ENCODE data around the gene CYP4Z1. TPM values are rescaled to one million over a fixed set of nuclear protein-coding genes. Genes with fewer than 3 reads are reported as not detected.
"Not testable (repeated sequence)": the region's sequence is repeated elsewhere in the genome, so short reads cannot be mapped to it uniquely, and the experiment has no call there.

Gene CYP4Z1
- total RNA-seq, 2 donors from 2014 or later: 0.20 to 0.31 TPM

DNA sequence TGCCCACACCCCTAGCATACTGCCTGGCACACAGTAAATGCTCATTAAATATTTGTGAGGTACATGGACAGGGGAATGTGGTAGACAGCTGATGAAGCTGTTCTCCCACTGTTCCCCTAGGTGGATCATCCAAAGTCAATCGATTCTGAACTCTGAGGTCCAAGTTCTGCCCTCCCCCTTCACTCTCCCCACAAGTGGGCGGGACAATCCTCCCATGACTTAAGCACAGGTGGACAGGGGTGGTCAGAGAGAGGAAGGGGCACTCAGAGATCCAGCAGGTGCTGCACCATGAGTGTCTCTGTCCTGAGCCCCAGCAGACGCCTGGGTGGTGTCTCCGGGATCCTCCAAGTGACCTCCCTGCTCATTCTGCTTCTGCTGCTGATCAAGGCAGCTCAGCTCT is 70.2 kb downstream of the CYP4Z1 start, which contains the start of gene CYP4A22:
CYP4A22 (plus strand) TSS at position 244 of the 400 bp plus-strand sequence; CDS start at position 289, 45 bp downstream.
- H3K9me3 ChIP-seq (ENCODE audit: control insufficient read depth, low read length): no peaks in the 10 kb centered on the region
- H3K4me1 Mint-ChIP-seq: peaks cover 25% of the 10 kb centered on the region
- no peaks in the 10 kb centered on the region for H3K36me3 ChIP-seq (ENCODE audit: control insufficient read depth, insufficient read depth, low read length)
- H3K27ac Mint-ChIP-seq: no peak within 1 kb of the TSS
- no peaks in the 10 kb centered on the region for H3K36me3 Mint-ChIP-seq (ENCODE audit: low read depth)
- H3K4me3 ChIP-seq (ENCODE audit: low read length): no peak within 1 kb of the TSS
- no peaks in the 10 kb centered on the region for H3K9me3 Mint-ChIP-seq
- H3K27me3 Mint-ChIP-seq (ENCODE audit: insufficient read depth): peaks cover 2% of the 10 kb centered on the region
- peaks cover 13% of the 10 kb centered on the region for H3K4me1 ChIP-seq (ENCODE audit: control insufficient read depth, insufficient read depth, low read length)
- TF ChIP-seq, protein P1, sequence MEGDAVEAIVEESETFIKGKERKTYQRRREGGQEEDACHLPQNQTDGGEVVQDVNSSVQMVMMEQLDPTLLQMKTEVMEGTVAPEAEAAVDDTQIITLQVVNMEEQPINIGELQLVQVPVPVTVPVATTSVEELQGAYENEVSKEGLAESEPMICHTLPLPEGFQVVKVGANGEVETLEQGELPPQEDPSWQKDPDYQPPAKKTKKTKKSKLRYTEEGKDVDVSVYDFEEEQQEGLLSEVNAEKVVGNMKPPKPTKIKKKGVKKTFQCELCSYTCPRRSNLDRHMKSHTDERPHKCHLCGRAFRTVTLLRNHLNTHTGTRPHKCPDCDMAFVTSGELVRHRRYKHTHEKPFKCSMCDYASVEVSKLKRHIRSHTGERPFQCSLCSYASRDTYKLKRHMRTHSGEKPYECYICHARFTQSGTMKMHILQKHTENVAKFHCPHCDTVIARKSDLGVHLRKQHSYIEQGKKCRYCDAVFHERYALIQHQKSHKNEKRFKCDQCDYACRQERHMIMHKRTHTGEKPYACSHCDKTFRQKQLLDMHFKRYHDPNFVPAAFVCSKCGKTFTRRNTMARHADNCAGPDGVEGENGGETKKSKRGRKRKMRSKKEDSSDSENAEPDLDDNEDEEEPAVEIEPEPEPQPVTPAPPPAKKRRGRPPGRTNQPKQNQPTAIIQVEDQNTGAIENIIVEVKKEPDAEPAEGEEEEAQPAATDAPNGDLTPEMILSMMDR (conservative IDR thresholded peaks at IDR 0.05): no peak
- H3K9ac ChIP-seq (ENCODE audit: extremely low read depth, low read length, poor library complexity, severe bottlenecking): no peak within 1 kb of the TSS
- DNase-seq: no peak
- WGBS, 2 experiments (ENCODE audit: insufficient coverage in 1 of 2, insufficient read length in 1 of 2): 90 to 98% methylated on average over 2 to 4 of the region's 4 CpGs
- no peak within 1 kb of the TSS for H3K27ac ChIP-seq (ENCODE audit: low read depth, low read length)
- H3K27me3 ChIP-seq (ENCODE audit: control insufficient read depth, insufficient read depth, low read length, poor library complexity, severe bottlenecking): no peaks in the 10 kb centered on the region
- H3K4me3 Mint-ChIP-seq: no peak within 1 kb of the TSS

DNA sequence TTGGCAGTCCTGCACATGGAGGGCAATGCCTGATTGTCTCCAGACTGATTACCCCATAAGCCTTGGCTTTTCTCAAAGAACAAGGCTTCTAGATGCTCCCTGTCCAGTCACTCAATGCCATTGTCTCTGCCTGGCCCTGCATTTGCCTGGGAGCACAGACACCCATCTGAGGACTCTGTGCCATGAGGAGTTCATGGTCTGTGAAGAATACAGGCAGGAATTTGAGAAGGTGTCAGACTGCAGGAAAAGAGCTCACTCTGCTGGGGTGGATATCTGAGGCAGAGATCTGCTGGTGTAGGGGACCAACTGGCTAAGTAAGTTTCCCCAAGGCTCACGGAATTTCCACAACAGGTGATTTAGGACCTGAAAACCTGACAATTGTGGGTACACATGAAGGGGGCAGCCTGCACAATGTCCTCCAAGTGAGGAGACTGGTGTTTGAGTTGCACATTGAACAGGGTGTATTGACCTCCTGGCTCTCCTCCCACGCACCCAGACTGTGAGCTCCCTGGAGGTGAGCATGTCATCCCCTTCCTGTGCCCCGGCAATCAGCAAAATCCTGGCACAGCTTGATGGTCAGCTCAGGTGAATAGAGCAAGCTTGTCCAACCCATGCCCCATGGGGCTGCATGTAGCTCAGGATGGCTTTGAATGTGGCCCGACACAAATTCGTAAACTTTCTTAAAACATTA is 71.0 kb downstream of the CYP4Z1 start:
- H3K9me3 Mint-ChIP-seq: no peaks in the 10 kb centered on the region
- Histone ChIP-seq H3K27me3 (ENCODE audit: control insufficient read depth, insufficient read depth, low read length, poor library complexity, severe bottlenecking) (no peaks in the 10 kb centered on the region), H3K4me1 (ENCODE audit: control insufficient read depth, insufficient read depth, low read length) (peaks cover 13% of the 10 kb centered on the region), H3K4me3 (ENCODE audit: low read length) (no peak overlapping the region), H3K27ac (ENCODE audit: low read depth, low read length) (no peak overlapping the region), H3K9me3 (ENCODE audit: control insufficient read depth, low read length) (no peaks in the 10 kb centered on the region), H3K36me3 (ENCODE audit: control insufficient read depth, insufficient read depth, low read length) (no peaks in the 10 kb centered on the region), H3K9ac (ENCODE audit: extremely low read depth, low read length, poor library complexity, severe bottlenecking) (no peak overlapping the region)
- H3K4me1 Mint-ChIP-seq: peaks cover 28% of the 10 kb centered on the region
- DNase-seq: peak; percentile 56
- no peak overlapping the region for H3K4me3 Mint-ChIP-seq
- TF ChIP-seq, protein P1 (conservative IDR thresholded peaks at IDR 0.05): no peak
- WGBS, 2 experiments (ENCODE audit: insufficient coverage in 1 of 2, insufficient read length in 1 of 2): 94 to 96% methylated on average over 5 of the region's 5 CpGs
- H3K27ac Mint-ChIP-seq: no peak overlapping the region
- H3K27me3 Mint-ChIP-seq (ENCODE audit: insufficient read depth): peaks cover 3% of the 10 kb centered on the region
- H3K36me3 Mint-ChIP-seq (ENCODE audit: low read depth): no peaks in the 10 kb centered on the region

DNA sequence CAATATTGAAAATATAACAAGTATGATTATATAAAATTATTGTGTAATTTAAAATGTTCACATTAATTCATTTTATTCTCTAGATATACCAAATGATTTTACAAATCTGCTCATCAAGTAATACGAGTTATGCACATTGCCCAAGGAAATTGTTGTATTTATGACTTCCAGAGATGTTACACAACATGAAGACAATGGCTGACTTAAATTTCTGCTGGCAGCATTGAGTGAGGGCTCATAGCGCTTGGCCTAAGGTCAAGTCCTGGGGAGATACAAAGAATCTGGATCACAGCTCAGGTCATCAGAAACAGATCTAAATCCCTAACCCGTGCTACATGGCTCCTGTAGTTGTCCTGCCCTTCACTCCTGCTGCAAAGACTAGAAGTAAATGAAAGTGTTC is 73.3 kb downstream of the CYP4Z1 start:
- not testable (repeated sequence) for H3K36me3 ChIP-seq (ENCODE audit: control insufficient read depth, insufficient read depth, low read length); H3K9ac ChIP-seq (ENCODE audit: extremely low read depth, low read length, poor library complexity, severe bottlenecking); H3K27me3 Mint-ChIP-seq (ENCODE audit: insufficient read depth); H3K9me3 Mint-ChIP-seq; H3K4me3 ChIP-seq (ENCODE audit: low read length); DNase-seq; H3K36me3 Mint-ChIP-seq (ENCODE audit: low read depth); H3K4me3 Mint-ChIP-seq; H3K27ac ChIP-seq (ENCODE audit: low read depth, low read length); H3K27ac Mint-ChIP-seq; H3K27me3 ChIP-seq (ENCODE audit: control insufficient read depth, insufficient read depth, low read length, poor library complexity, severe bottlenecking); H3K9me3 ChIP-seq (ENCODE audit: control insufficient read depth, low read length)
- H3K4me1 Mint-ChIP-seq: peaks cover 25% of the 10 kb centered on the region
- 91 to 100% methylated on average over 1 to 3 of the region's 3 CpGs for WGBS, 2 experiments (ENCODE audit: insufficient coverage in 1 of 2, insufficient read length in 1 of 2)
- peaks cover 13% of the 10 kb centered on the region for H3K4me1 ChIP-seq (ENCODE audit: control insufficient read depth, insufficient read depth, low read length)

Data from endodermal cell (in vitro differentiated cells).